H9 (cell line): Measurements from ENCODE around the gene TAF1. TPM values are rescaled to one million over a fixed set of nuclear protein-coding genes. Genes with fewer than 3 reads are reported as not detected.

Experiments
- DNase-seq: peaks from one replicate; pipeline ENCODE4 v3.0.0-alpha.2; 2017
- H2AFZ ChIP-seq: one replicate; pipeline ENCODE4 v1.6.1; 2013; ENCODE audit warnings: mild to moderate bottlenecking, low read length, control low read depth, moderate library complexity
- H2AK5ac ChIP-seq: 2 replicates; pipeline ENCODE4 v1.6.1; 2013; ENCODE audit warnings: low read length, control low read depth, mixed read lengths; ENCODE audit not compliant: insufficient read length
- H2BK120ac ChIP-seq: one replicate; pipeline ENCODE4 v1.6.1; 2013; ENCODE audit warnings: low read depth, mild to moderate bottlenecking, low read length, control low read depth, inconsistent platforms; ENCODE audit not compliant: poor library complexity, severe bottlenecking
- H2BK12ac ChIP-seq: 2 replicates; pipeline ENCODE4 v1.6.1; 2013; ENCODE audit warnings: low read length, control low read depth, mixed read lengths, low read depth; ENCODE audit not compliant: insufficient read length
- H2BK15ac ChIP-seq: 2 replicates; pipeline ENCODE4 v1.6.1; 2013; ENCODE audit warnings: low read depth, low read length, control low read depth
- H2BK20ac ChIP-seq: one replicate; pipeline ENCODE4 v1.6.1; 2013; ENCODE audit warnings: low read depth, mild to moderate bottlenecking, low read length, control low read depth, inconsistent platforms; ENCODE audit not compliant: poor library complexity, severe bottlenecking
- H2BK5ac ChIP-seq: 2 replicates; pipeline ENCODE4 v1.6.1; 2013; ENCODE audit warnings: low read length, control low read depth, mixed read lengths; ENCODE audit not compliant: insufficient read length
- H3K14ac ChIP-seq: 2 replicates; pipeline ENCODE4 v1.6.1; 2013; ENCODE audit warnings: low read length, control low read depth; ENCODE audit not compliant: insufficient read depth
- H3K18ac ChIP-seq: 2 replicates; pipeline ENCODE4 v1.6.1; 2013; ENCODE audit warnings: low read depth, mild to moderate bottlenecking, mixed read lengths, low read length, control low read depth; ENCODE audit not compliant: insufficient read length
- H3K23ac ChIP-seq: 2 replicates; pipeline ENCODE4 v1.6.1; 2013; ENCODE audit warnings: low read length, control low read depth, mixed read lengths, low read depth; ENCODE audit not compliant: insufficient read length
- H3K23me2 ChIP-seq: 2 replicates; pipeline ENCODE4 v1.6.1; 2013; ENCODE audit warnings: low read depth, mild to moderate bottlenecking, mixed read lengths, low read length, control low read depth; ENCODE audit not compliant: insufficient read length, poor library complexity, severe bottlenecking
- H3K27ac ChIP-seq: 2 replicates; pipeline ENCODE4 v1.5.1; 2013; ENCODE audit warnings: low read length, control low read depth, mixed read lengths, low read depth; ENCODE audit not compliant: insufficient read length
- H3K27me3 ChIP-seq: 2 replicates; pipeline ENCODE4 v1.6.1; 2013; ENCODE audit warnings: low read length, control low read depth, inconsistent platforms; ENCODE audit not compliant: insufficient read depth
- H3K4ac ChIP-seq: 2 replicates; pipeline ENCODE4 v1.6.1; 2013; ENCODE audit warnings: low read depth, mild to moderate bottlenecking, control low read depth, inconsistent platforms, low read length, moderate library complexity
- H3K4me1 ChIP-seq: 2 replicates; pipeline ENCODE4 v1.6.1; 2013; ENCODE audit warnings: low read length, control low read depth, inconsistent platforms; ENCODE audit not compliant: insufficient read depth
- H3K4me2 ChIP-seq: 2 replicates; pipeline ENCODE4 v1.6.1; 2013; ENCODE audit warnings: low read length, control low read depth, mixed read lengths; ENCODE audit not compliant: insufficient read length, insufficient read depth
- H3K56ac ChIP-seq: 2 replicates; pipeline ENCODE4 v1.6.1; 2013; ENCODE audit warnings: low read depth, mild to moderate bottlenecking, mixed read lengths, low read length, control low read depth; ENCODE audit not compliant: insufficient read length
- H3K79me1 ChIP-seq: 2 replicates; pipeline ENCODE4 v1.6.1; 2013; ENCODE audit warnings: low read depth, mild to moderate bottlenecking, moderate library complexity, low read length, control low read depth, inconsistent platforms; ENCODE audit not compliant: insufficient read depth, poor library complexity, severe bottlenecking
- H3K79me2 ChIP-seq: 2 replicates; pipeline ENCODE4 v1.6.1; 2013; ENCODE audit warnings: low read length, control low read depth, inconsistent platforms; ENCODE audit not compliant: insufficient read depth
- H3K9ac ChIP-seq: 2 replicates; pipeline ENCODE4 v1.6.1; 2013; ENCODE audit warnings: low read length, control low read depth, mixed read lengths; ENCODE audit not compliant: insufficient read length; ENCODE audit errors: extremely low read depth
- H3K9me3 ChIP-seq: one replicate; pipeline ENCODE4 v1.6.1; 2013; ENCODE audit warnings: low read depth, low read length, inconsistent platforms; ENCODE audit not compliant: control insufficient read depth
- H3T11ph ChIP-seq: one replicate; pipeline ENCODE4 v1.6.1; 2013; ENCODE audit warnings: mild to moderate bottlenecking, low read length, control low read depth, inconsistent platforms
- H4K20me1 ChIP-seq: one replicate; pipeline ENCODE4 v1.6.1; 2013; ENCODE audit not compliant: control insufficient read depth, insufficient read length, insufficient read depth
- H4K5ac ChIP-seq: 2 replicates; pipeline ENCODE4 v1.6.1; 2013; ENCODE audit warnings: low read depth, mild to moderate bottlenecking, mixed read lengths, low read length, control low read depth; ENCODE audit not compliant: insufficient read length
- H4K8ac ChIP-seq: replicated peaks from 2 replicates; pipeline ENCODE4 v1.6.1; 2013; ENCODE audit warnings: low read length, control low read depth, mixed read lengths, low read depth; ENCODE audit not compliant: insufficient read length
- H4K91ac ChIP-seq: 2 replicates; pipeline ENCODE4 v1.6.1; 2013; ENCODE audit warnings: low read depth, mild to moderate bottlenecking, moderate library complexity, mixed read lengths, low read length, control low read depth; ENCODE audit not compliant: insufficient read length
- H3K27ac Mint-ChIP-seq, 3 experiments: 2 replicates in 2 of 3; 3 replicates in 1 of 3; pipeline ENCODE4 v1.8.0; 2020 to 2021; ENCODE audit warnings: mixed read lengths in 3 of 3, mild to moderate bottlenecking in 1 of 3, moderate library complexity in 1 of 3
- H3K27me3 Mint-ChIP-seq: 2 replicates; pipeline ENCODE4 v1.8.0; 2021; ENCODE audit warnings: low read depth, mild to moderate bottlenecking, moderate library complexity, mixed read lengths
- H3K36me3 Mint-ChIP-seq, 3 experiments: 2 replicates in 2 of 3; 3 replicates in 1 of 3; pipeline ENCODE4 v1.8.0; 2020 to 2021; ENCODE audit warnings: low read depth in 3 of 3, mixed read lengths in 3 of 3; ENCODE audit not compliant: insufficient read depth in 1 of 3
- H3K4me1 Mint-ChIP-seq, 2 experiments: 2 replicates each; pipeline ENCODE4 v1.8.0; 2020; ENCODE audit warnings: mixed read lengths in 2 of 2
- H3K4me3 Mint-ChIP-seq, 2 experiments: 2 replicates in 1 of 2; 3 replicates in 1 of 2; pipeline ENCODE4 v1.8.0; 2020 to 2021; ENCODE audit warnings: mild to moderate bottlenecking in 2 of 2, mixed read lengths in 2 of 2, moderate library complexity in 1 of 2
- H3K9me3 Mint-ChIP-seq, 2 experiments: 2 replicates in 1 of 2; 3 replicates in 1 of 2; pipeline ENCODE4 v1.8.0; 2020; ENCODE audit warnings: mild to moderate bottlenecking in 2 of 2, mixed read lengths in 2 of 2, moderate library complexity in 1 of 2
- WGBS: extraction: QIAGEN DNeasy Blood & Tissue Kit; methylation state at CpG from one replicate; pipeline ENCODE4 v1.1.7; 2013; ENCODE audit warnings: missing lambda C conversion rate, low lambda C conversion rate, mixed read lengths; ENCODE audit not compliant: insufficient read length; ENCODE audit errors: extremely low coverage; 5-methylcytosine and 5-hydroxymethylcytosine counted together
- total RNA-seq: library from RNA; stranded (reverse); gene quantifications from 2 replicates; pipeline ENCODE4 v1.2.1, GENCODE V29; 2021
- TF ChIP-seq, protein P1 (sequence below): fragments of 200-600 bp; sonication (generic); conservative IDR thresholded peaks from 3 replicates; pipeline ENCODE4 v1.8.0; 2021; ENCODE audit warnings: antibody characterized with exemption, mild to moderate bottlenecking

The TAF1 gene
- total RNA-seq, 1 experiment from 2014 or later: 32.2 TPM

DNA sequence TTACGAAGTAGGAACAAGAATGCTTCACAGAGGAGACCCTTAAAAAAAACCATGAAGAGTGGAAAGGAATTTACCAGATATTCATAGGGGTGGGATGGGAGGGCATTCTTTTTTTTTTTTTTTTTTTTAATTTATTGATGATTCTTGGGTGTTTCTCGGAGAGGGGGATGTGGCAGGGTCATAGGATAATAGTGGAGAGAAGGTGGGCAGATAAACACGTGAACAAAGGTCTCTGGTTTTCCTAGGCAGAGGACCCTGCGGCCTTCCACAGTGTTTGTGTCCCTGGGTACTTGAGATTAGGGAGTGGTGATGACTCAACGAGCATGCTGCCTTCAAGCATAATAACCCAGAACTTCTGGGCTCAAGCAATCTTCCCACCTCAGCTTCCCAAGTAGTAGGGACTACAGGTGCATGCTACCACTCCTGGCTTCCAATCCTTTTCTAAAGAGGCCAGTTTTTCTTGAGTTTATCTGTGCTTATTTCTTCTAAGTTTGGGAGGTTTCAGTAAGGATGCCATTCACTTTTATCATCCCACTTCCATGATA is 100.9 kb downstream of the TAF1 start:
- peaks cover 43 to 56% of the 10 kb centered on the region in 2 experiments for H3K9me3 Mint-ChIP-seq
- Histone ChIP-seq H3K23ac (no peak overlapping the region), H2AFZ (no peak overlapping the region), H3K27me3 (no peaks in the 10 kb centered on the region), H3K56ac (no peak overlapping the region), H3K4me2 (no peak overlapping the region), H4K8ac (no peak overlapping the region), H3K9ac (no peak overlapping the region), H3K27ac (no peak overlapping the region), H3K4me1 (no peaks in the 10 kb centered on the region), H2BK20ac (no peak overlapping the region), H3T11ph (no peak overlapping the region), H3K23me2 (no peaks in the 10 kb centered on the region), H3K14ac (no peak overlapping the region), H3K79me2 (no peaks in the 10 kb centered on the region), H3K4ac (no peak overlapping the region), H2BK120ac (no peak overlapping the region), H2BK12ac (no peak overlapping the region), H3K79me1 (no peaks in the 10 kb centered on the region), H2AK5ac (no peak overlapping the region), H2BK5ac (no peak overlapping the region), H3K9me3 (peaks cover 13% of the 10 kb centered on the region), H4K5ac (no peak overlapping the region), H2BK15ac (no peak overlapping the region), H4K20me1 (no peaks in the 10 kb centered on the region), H3K18ac (no peak overlapping the region), H4K91ac (no peak overlapping the region)
- H3K4me3 Mint-ChIP-seq: no peak overlapping the region
- TF ChIP-seq, protein P1, sequence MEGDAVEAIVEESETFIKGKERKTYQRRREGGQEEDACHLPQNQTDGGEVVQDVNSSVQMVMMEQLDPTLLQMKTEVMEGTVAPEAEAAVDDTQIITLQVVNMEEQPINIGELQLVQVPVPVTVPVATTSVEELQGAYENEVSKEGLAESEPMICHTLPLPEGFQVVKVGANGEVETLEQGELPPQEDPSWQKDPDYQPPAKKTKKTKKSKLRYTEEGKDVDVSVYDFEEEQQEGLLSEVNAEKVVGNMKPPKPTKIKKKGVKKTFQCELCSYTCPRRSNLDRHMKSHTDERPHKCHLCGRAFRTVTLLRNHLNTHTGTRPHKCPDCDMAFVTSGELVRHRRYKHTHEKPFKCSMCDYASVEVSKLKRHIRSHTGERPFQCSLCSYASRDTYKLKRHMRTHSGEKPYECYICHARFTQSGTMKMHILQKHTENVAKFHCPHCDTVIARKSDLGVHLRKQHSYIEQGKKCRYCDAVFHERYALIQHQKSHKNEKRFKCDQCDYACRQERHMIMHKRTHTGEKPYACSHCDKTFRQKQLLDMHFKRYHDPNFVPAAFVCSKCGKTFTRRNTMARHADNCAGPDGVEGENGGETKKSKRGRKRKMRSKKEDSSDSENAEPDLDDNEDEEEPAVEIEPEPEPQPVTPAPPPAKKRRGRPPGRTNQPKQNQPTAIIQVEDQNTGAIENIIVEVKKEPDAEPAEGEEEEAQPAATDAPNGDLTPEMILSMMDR: no peak
- no peak for DNase-seq
- no peak overlapping the region for H3K27ac Mint-ChIP-seq
- WGBS: no CpG with 5 or more reads among the region's 5 CpGs
- peaks cover 26 to 43% (median 38%) of the 10 kb centered on the region in 3 experiments for H3K36me3 Mint-ChIP-seq
- H3K27me3 Mint-ChIP-seq: no peaks in the 10 kb centered on the region
- H3K4me1 Mint-ChIP-seq: no peaks in the 10 kb centered on the region
